Gastroesophageal sphincter (tissue), 3 donors: ENCODE results near the gene SOX6.
"Not testable (repeated sequence)": the region's sequence is repeated elsewhere in the genome, so short reads cannot be mapped to it uniquely, and the experiment has no call there.

ENCODE experiments used
- EP300 ChIP-seq: sonication (generic); formaldehyde crosslinking; IDR thresholded peaks from one replicate; pipeline ENCODE4 v1.6.1; 2017; ENCODE audit warnings: antibody characterized with exemption, mild to moderate bottlenecking
- TF ChIP-seq, protein P1 (sequence below), 4 experiments: fragments of 200-600 bp in 2 of 4; fragments of 450-650 bp in 2 of 4; sonication (generic) in 1 of 4; IDR thresholded peaks; one replicate each; pipeline ENCODE4 v1.5.1; 2017 to 2019; ENCODE audit warnings: antibody characterized with exemption in 4 of 4, mild to moderate bottlenecking in 2 of 4, moderate library complexity in 2 of 4

DNA sequence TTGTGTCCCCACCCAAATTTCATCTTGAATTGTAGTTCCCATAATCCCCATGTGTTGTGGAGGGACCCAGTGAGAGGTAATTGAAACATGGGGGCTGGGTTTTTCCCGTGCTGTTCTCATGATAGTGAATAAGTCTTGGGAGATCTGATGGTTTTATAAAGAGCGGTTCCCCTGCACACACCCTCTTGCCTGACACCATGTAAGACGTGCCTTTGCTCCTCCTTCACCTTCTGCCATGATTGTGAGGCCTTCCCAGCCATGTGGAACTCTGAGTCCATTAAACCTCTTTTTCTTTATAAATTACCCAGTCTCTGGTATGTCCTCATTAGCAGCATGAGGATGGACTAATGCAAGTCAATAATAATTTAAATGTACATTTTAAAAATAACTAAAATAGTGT, 289.1 kb downstream of the SOX6 start:
- TF ChIP-seq, protein P1, sequence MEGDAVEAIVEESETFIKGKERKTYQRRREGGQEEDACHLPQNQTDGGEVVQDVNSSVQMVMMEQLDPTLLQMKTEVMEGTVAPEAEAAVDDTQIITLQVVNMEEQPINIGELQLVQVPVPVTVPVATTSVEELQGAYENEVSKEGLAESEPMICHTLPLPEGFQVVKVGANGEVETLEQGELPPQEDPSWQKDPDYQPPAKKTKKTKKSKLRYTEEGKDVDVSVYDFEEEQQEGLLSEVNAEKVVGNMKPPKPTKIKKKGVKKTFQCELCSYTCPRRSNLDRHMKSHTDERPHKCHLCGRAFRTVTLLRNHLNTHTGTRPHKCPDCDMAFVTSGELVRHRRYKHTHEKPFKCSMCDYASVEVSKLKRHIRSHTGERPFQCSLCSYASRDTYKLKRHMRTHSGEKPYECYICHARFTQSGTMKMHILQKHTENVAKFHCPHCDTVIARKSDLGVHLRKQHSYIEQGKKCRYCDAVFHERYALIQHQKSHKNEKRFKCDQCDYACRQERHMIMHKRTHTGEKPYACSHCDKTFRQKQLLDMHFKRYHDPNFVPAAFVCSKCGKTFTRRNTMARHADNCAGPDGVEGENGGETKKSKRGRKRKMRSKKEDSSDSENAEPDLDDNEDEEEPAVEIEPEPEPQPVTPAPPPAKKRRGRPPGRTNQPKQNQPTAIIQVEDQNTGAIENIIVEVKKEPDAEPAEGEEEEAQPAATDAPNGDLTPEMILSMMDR (IDR thresholded peaks at IDR 0.05) = not testable (repeated sequence)
- TF ChIP-seq EP300 = not testable (repeated sequence)
